Measurements from ENCODE around the gene CACNA2D1. TPM values are rescaled to one million over a fixed set of nuclear protein-coding genes. Genes with fewer than 3 reads are reported as not detected.

CACNA2D1 gene
- total and polyA plus RNA-seq, 9 of the 15 experiments (the other 6 are each of a cell fraction or from before 2014, with no cell fraction given) = 0.49 TPM; not detected in 8

GRCh38 chr7:82167558-82168314 is 275.8 kb downstream of the CACNA2D1 start:
- H3K9me1 ChIP-seq (ENCODE audit: control insufficient read depth, insufficient read depth, low read length) = no peaks in the 10 kb centered on the region
- H3K4me1 ChIP-seq (replicated peaks in 1 of 2; ENCODE audit: control insufficient read depth in 2 of 2, insufficient read depth in 2 of 2, low read length in 2 of 2) = no peaks in the 10 kb centered on the region
- peak; percentile 48; the same call in 1 of the 2 replicates for TF ChIP-seq ZNF316 (IDR thresholded peaks at IDR 0.05)
- no peak for TF ChIP-seq ZNF561 (CRISPR knock-in tag; conservative IDR thresholded peaks at IDR 0.05)
- TF ChIP-seq C11orf30 (IDR thresholded peaks at IDR 0.05; ENCODE audit: low read depth) = peak; percentile 10; the same call in 1 of the 2 replicates
- no peak overlapping the region for H3K9ac ChIP-seq (ENCODE audit: insufficient read depth in 1 of 2, low read depth in 2 of 2, low read length in 2 of 2)
- DNase-seq (ENCODE audit: extremely low read depth in 1 of 4, low spot score in 3 of 4) = no peak
- in situ Hi-C loops (cut with MboI) (no loop called here), intact Hi-C loops (cut with micrococcal nuclease) (no loop called here)
- ChIA-PET POLR2A (no interaction called here), CTCF (ENCODE audit: low intra/inter-chr PET ratio) (no interaction called here)
- no peak overlapping the region for H3K4me3 ChIP-seq
- no peaks in the 10 kb centered on the region for H3K9me3 ChIP-seq (replicated peaks; ENCODE audit: control insufficient read depth, insufficient read depth, low read depth, low read length)
- no peak overlapping the region for H3K4me2 ChIP-seq (ENCODE audit: insufficient read depth, low read length)
- no peaks in the 10 kb centered on the region for H3K36me3 ChIP-seq (ENCODE audit: control insufficient read depth, insufficient read depth, low read length)
- no peak overlapping the region for H3K27ac ChIP-seq (ENCODE audit: extremely low read depth, low read depth, low read length)
- H3K79me2 ChIP-seq (ENCODE audit: control insufficient read depth, insufficient read depth, low read length) = no peaks in the 10 kb centered on the region
- ATAC-seq = no peak
- H2AFZ ChIP-seq (ENCODE audit: low read depth, low read length) = no peak overlapping the region
- no peaks in the 10 kb centered on the region for H3K27me3 ChIP-seq (ENCODE audit: control insufficient read depth in 2 of 2, insufficient read depth in 2 of 2, low read length in 2 of 2)
- BruUV-seq (replicated peaks) = no TSS peak
- WGBS (ENCODE audit: insufficient coverage, low coverage, missing lambda C conversion rate) = 0% methylated on average over 2 of the region's 2 CpGs
- no peaks in the 10 kb centered on the region for H4K20me1 ChIP-seq (replicated peaks; ENCODE audit: control insufficient read depth, insufficient read depth, low read length)
- no peak for FAIRE-seq

DNA sequence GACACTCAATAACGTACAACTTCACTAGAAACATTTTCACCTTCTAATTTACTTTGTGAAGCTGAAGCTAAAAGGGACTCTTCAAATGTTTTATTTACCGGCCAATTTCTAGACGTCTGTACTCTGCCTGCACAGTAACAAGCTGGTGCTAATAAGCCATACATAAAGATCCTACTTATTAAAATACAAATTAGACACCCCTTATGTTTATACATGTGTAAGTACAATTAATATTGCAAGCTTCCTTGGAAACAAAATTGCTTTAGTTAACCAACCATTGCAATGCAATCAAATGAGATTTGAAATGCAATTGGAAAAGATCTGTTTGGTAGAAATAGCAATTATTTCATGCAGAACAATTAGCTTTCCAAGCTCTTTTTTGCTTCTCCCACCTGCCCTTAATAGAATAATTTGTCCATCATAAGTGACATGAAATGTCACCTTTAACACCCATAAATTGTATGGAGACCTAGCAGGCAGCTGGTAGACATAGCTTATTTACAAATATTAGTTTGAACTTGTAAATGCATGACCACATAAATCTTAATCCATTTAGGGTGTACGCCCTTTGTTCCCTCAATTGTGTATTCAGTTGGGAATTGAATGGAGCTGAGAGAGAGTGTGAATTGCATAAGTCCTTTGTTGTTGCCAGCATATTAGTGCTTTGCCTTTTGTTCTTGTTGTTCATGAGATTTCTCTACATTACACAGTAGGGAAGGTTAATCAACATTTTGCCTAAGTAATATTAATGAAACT is 277.1 kb downstream of the CACNA2D1 start:
- ChIA-PET CTCF (ENCODE audit: low intra/inter-chr PET ratio) (no interaction called here), POLR2A (no interaction called here)
- H3K27ac ChIP-seq (ENCODE audit: extremely low read depth, low read depth, low read length) = no peak overlapping the region
- no peaks in the 10 kb centered on the region for H3K79me2 ChIP-seq (ENCODE audit: control insufficient read depth, insufficient read depth, low read length)
- ATAC-seq = no peak
- no peaks in the 10 kb centered on the region for H3K36me3 ChIP-seq (ENCODE audit: control insufficient read depth, insufficient read depth, low read length)
- WGBS (ENCODE audit: insufficient coverage, low coverage, missing lambda C conversion rate) = 1% methylated on average over 4 of the region's 4 CpGs
- intact Hi-C loops (cut with micrococcal nuclease) = no loop called here
- no peak overlapping the region for H3K4me2 ChIP-seq (ENCODE audit: insufficient read depth, low read length)
- H3K9me3 ChIP-seq (replicated peaks; ENCODE audit: control insufficient read depth, insufficient read depth, low read depth, low read length) = no peaks in the 10 kb centered on the region
- no peaks in the 10 kb centered on the region for H3K27me3 ChIP-seq (ENCODE audit: control insufficient read depth in 2 of 2, insufficient read depth in 2 of 2, low read length in 2 of 2)
- no peak overlapping the region for H2AFZ ChIP-seq (ENCODE audit: low read depth, low read length)
- in situ Hi-C loops (cut with MboI) = no loop called here
- H3K4me3 ChIP-seq = no peak overlapping the region
- DNase-seq (ENCODE audit: extremely low read depth in 1 of 4, low spot score in 3 of 4) = no peak
- no peak overlapping the region for H3K9ac ChIP-seq (ENCODE audit: insufficient read depth in 1 of 2, low read depth in 2 of 2, low read length in 2 of 2)
- no peaks in the 10 kb centered on the region for H4K20me1 ChIP-seq (replicated peaks; ENCODE audit: control insufficient read depth, insufficient read depth, low read length)
- BruUV-seq (replicated peaks) = no TSS peak
- no peaks in the 10 kb centered on the region for H3K9me1 ChIP-seq (ENCODE audit: control insufficient read depth, insufficient read depth, low read length)
- FAIRE-seq = no peak
- no peaks in the 10 kb centered on the region for H3K4me1 ChIP-seq (replicated peaks in 1 of 2; ENCODE audit: control insufficient read depth in 2 of 2, insufficient read depth in 2 of 2, low read length in 2 of 2)
- no peak for TF ChIP-seq HMGXB4 (CRISPR knock-in tag; IDR thresholded peaks at IDR 0.05)
- no peak for TF ChIP-seq FOXP1 (CRISPR knock-in tag; IDR thresholded peaks at IDR 0.05)
- no peak for TF ChIP-seq FOXA3 (CRISPR knock-in tag; conservative IDR thresholded peaks at IDR 0.05 in 1 of 2, IDR thresholded peaks at IDR 0.05 in 1 of 2)
- no peak for TF ChIP-seq ELF4 (CRISPR knock-in tag; IDR thresholded peaks at IDR 0.05)
- no peak for TF ChIP-seq PCBP2 (IDR thresholded peaks at IDR 0.05; ENCODE audit: low read depth, low read length, poor library complexity, severe bottlenecking)
- no peak for TF ChIP-seq NR2F6 (CRISPR knock-in tag; IDR thresholded peaks at IDR 0.05)
- TF ChIP-seq ZSCAN32 (CRISPR knock-in tag; IDR thresholded peaks at IDR 0.05) = no peak
- no peak for TF ChIP-seq PRPF4 (IDR thresholded peaks at IDR 0.05; ENCODE audit: insufficient read depth, low read depth, low read length, poor library complexity, severe bottlenecking)

Data from K562 (cell line).